Activated CD4-positive, alpha-beta T cell treated with anti-CD3 and anti-CD28 coated beads for 48 hours (primary cell): Measurements from ENCODE around the gene ZNRF3.
"Not testable (repeated sequence)": the region's sequence is repeated elsewhere in the genome, so short reads cannot be mapped to it uniquely, and the experiment has no call there.

Experiments
- DNase-seq: peaks from one replicate; pipeline ENCODE4 v3.0.0-alpha.2; 2020

The ZNRF3 gene

GRCh38 chr22:29072979-29073617, 189.7 kb downstream of the ZNRF3 start, which contains the start of gene KREMEN1:
Gene KREMEN1 (plus strand): TSS chr22:29073035. CDS start chr22:29073131, 96 bp downstream.
- no peak for DNase-seq

- peak; percentile 7 for DNase-seq
Measured at GRCh38 chr22:29073618-29074275, 190.4 kb downstream of the ZNRF3 start.

GRCh38 chr22:29074276-29074772, 191.0 kb downstream of the ZNRF3 start:
- DNase-seq: no peak

GRCh38 chr22:29078036-29078868, 194.9 kb downstream of the ZNRF3 start:
- no peak for DNase-seq

GRCh38 chr22:29078869-29079207, 195.5 kb downstream of the ZNRF3 start:
- no peak for DNase-seq

GRCh38 chr22:29079218-29079901, 196.0 kb downstream of the ZNRF3 start:
- DNase-seq: no peak

GRCh38 chr22:29080106-29080975, 197.0 kb downstream of the ZNRF3 start:
- no peak for DNase-seq

- DNase-seq: no peak
Measured at GRCh38 chr22:29081517-29082236, 198.3 kb downstream of the ZNRF3 start.

- DNase-seq: no peak
Measured at GRCh38 chr22:29082826-29083545, 199.6 kb downstream of the ZNRF3 start.

GRCh38 chr22:29083576-29083932, 200.2 kb downstream of the ZNRF3 start:
- not testable (repeated sequence) for DNase-seq

GRCh38 chr22:29083933-29084591, 200.7 kb downstream of the ZNRF3 start:
- DNase-seq: no peak

- DNase-seq: no peak
Measured at GRCh38 chr22:29087012-29087411, 203.6 kb downstream of the ZNRF3 start.

GRCh38 chr22:29088809-29089208, 205.4 kb downstream of the ZNRF3 start:
- no peak for DNase-seq

- no peak for DNase-seq
Measured at GRCh38 chr22:29089507-29089906, 206.1 kb downstream of the ZNRF3 start.

GRCh38 chr22:29090039-29090438, 206.7 kb downstream of the ZNRF3 start:
- DNase-seq: no peak

GRCh38 chr22:29092243-29092642, 208.9 kb downstream of the ZNRF3 start:
- DNase-seq: no peak

GRCh38 chr22:29093030-29093429, 209.7 kb downstream of the ZNRF3 start:
- DNase-seq: no peak

- no peak for DNase-seq
Measured at GRCh38 chr22:29093501-29094300, 210.3 kb downstream of the ZNRF3 start.

GRCh38 chr22:29095459-29095858, 212.1 kb downstream of the ZNRF3 start:
- DNase-seq: no peak
